PC-9 (cell line): Measurements from ENCODE around the gene MYL6.

Experiments
- EZH2 ChIP-seq: fragments of 200-600 bp; sonication (generic); IDR thresholded peaks from 2 replicates; pipeline ENCODE4 v1.8.0; 2017; ENCODE audit warnings: antibody characterized with exemption, low read depth
- TF ChIP-seq, protein P1 (sequence below): fragments of 200-600 bp; sonication (generic); conservative IDR thresholded peaks from 2 replicates; pipeline ENCODE4 v1.6.1; 2017; ENCODE audit warnings: mixed run types, antibody characterized with exemption, mild to moderate bottlenecking, moderate library complexity

DNA sequence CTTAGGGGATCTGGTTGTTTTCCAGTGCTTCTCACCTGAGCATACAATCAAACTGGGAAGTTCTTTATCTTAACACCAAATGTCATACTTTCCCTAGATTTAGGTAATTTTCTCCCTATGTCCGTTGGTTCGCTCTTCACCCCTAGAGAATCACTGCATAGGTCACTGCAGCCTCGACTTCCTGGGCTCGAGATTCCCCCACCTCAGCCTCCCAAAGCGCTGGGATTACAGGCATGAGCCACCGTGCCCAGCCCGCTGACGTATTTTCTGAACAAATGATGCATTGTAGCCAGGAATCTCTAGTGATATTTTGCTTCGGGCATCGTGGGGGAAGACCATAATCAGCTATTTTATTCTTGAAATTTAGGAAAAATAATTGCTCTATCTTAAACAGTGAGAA lies 42.8 kb upstream of the MYL6 start:
- TF ChIP-seq, protein P1, sequence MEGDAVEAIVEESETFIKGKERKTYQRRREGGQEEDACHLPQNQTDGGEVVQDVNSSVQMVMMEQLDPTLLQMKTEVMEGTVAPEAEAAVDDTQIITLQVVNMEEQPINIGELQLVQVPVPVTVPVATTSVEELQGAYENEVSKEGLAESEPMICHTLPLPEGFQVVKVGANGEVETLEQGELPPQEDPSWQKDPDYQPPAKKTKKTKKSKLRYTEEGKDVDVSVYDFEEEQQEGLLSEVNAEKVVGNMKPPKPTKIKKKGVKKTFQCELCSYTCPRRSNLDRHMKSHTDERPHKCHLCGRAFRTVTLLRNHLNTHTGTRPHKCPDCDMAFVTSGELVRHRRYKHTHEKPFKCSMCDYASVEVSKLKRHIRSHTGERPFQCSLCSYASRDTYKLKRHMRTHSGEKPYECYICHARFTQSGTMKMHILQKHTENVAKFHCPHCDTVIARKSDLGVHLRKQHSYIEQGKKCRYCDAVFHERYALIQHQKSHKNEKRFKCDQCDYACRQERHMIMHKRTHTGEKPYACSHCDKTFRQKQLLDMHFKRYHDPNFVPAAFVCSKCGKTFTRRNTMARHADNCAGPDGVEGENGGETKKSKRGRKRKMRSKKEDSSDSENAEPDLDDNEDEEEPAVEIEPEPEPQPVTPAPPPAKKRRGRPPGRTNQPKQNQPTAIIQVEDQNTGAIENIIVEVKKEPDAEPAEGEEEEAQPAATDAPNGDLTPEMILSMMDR = no peak
- no peak for TF ChIP-seq EZH2
